HEK293T (cell line): ENCODE measurements around the gene NHLH1.
"Not testable (repeated sequence)": the region's sequence is repeated elsewhere in the genome, so short reads cannot be mapped to it uniquely, and the experiment has no call there.

Experiments
- CTCF ChIA-PET: fragments of 350-600 bp; formaldehyde crosslinking; extraction: SDS; loops from one replicate; lab custom pipeline; 2021; ENCODE audit warnings: antibody characterized with exemption, inconsistent platforms; lab: Yijun Ruan, JAX
- POLR2A ChIA-PET: fragments of 350-600 bp; formaldehyde crosslinking; extraction: SDS; loops from one replicate; lab custom pipeline; 2020; ENCODE audit warnings: antibody characterized with exemption, inconsistent platforms; lab: Yijun Ruan, JAX
- DNase-seq: peaks from one replicate; pipeline ENCODE4 v3.0.0; 2012; ENCODE audit warnings: mixed read lengths; ENCODE audit errors: extremely low spot score
- ARNT ChIP-seq: fragments of 450-650 bp; IDR thresholded peaks from 2 replicates; pipeline ENCODE4 v1.6.1; 2017; ENCODE audit warnings: mild to moderate bottlenecking
- BHLHE40 ChIP-seq: fragments of 450-650 bp; IDR thresholded peaks from 2 replicates; pipeline ENCODE4 v1.6.1; 2016; ENCODE audit warnings: mild to moderate bottlenecking, moderate library complexity, borderline replicate concordance
- CTBP1 ChIP-seq: fragments of 450-650 bp; IDR thresholded peaks from 2 replicates; pipeline ENCODE4 v1.6.1; 2016; ENCODE audit warnings: borderline replicate concordance
- ELF4 ChIP-seq: fragments of 450-650 bp; IDR thresholded peaks from 2 replicates; pipeline ENCODE4 v1.6.1; 2017; ENCODE audit warnings: antibody characterized with exemption
- FOXA1 ChIP-seq: fragments of 450-650 bp; IDR thresholded peaks from 2 replicates; pipeline ENCODE4 v1.6.1; 2016; ENCODE audit warnings: mild to moderate bottlenecking
- FOXK2 ChIP-seq: fragments of 450-650 bp; IDR thresholded peaks from 2 replicates; pipeline ENCODE4 v1.6.1; 2016; ENCODE audit warnings: mild to moderate bottlenecking
- FOXM1 ChIP-seq: fragments of 450-650 bp; IDR thresholded peaks from 2 replicates; pipeline ENCODE4 v1.6.1; 2017; ENCODE audit warnings: mild to moderate bottlenecking, borderline replicate concordance
- HDGF ChIP-seq: fragments of 450-650 bp; IDR thresholded peaks from 2 replicates; pipeline ENCODE4 v1.6.1; 2017; ENCODE audit warnings: antibody characterized with exemption, borderline replicate concordance
- L3MBTL2 ChIP-seq: fragments of 450-650 bp; conservative IDR thresholded peaks from 2 replicates; pipeline ENCODE4 v1.6.1; 2016; ENCODE audit warnings: mild to moderate bottlenecking
- LEF1 ChIP-seq: fragments of 450-650 bp; IDR thresholded peaks from 2 replicates; pipeline ENCODE4 v1.6.1; 2017; ENCODE audit warnings: mild to moderate bottlenecking, borderline replicate concordance
- NFRKB ChIP-seq: fragments of 450-650 bp; IDR thresholded peaks from 2 replicates; pipeline ENCODE4 v1.6.1; 2016; ENCODE audit warnings: mild to moderate bottlenecking, moderate library complexity
- SP1 ChIP-seq: fragments of 450-650 bp; IDR thresholded peaks from 2 replicates; pipeline ENCODE4 v1.6.1; 2017
- SUZ12 ChIP-seq: fragments of 450-650 bp; IDR thresholded peaks from 2 replicates; pipeline ENCODE4 v1.6.1; 2016; ENCODE audit warnings: mild to moderate bottlenecking
- TARDBP ChIP-seq: fragments of 450-650 bp; IDR thresholded peaks from 2 replicates; pipeline ENCODE4 v1.6.1; 2016
- ZNF384 ChIP-seq: fragments of 450-650 bp; IDR thresholded peaks from 2 replicates; pipeline ENCODE4 v1.6.1; 2016
- TF ChIP-seq, protein P1 (sequence below): fragments of 450-650 bp; IDR thresholded peaks from 2 replicates; pipeline ENCODE4 v1.6.1; 2016

Gene NHLH1

DNA sequence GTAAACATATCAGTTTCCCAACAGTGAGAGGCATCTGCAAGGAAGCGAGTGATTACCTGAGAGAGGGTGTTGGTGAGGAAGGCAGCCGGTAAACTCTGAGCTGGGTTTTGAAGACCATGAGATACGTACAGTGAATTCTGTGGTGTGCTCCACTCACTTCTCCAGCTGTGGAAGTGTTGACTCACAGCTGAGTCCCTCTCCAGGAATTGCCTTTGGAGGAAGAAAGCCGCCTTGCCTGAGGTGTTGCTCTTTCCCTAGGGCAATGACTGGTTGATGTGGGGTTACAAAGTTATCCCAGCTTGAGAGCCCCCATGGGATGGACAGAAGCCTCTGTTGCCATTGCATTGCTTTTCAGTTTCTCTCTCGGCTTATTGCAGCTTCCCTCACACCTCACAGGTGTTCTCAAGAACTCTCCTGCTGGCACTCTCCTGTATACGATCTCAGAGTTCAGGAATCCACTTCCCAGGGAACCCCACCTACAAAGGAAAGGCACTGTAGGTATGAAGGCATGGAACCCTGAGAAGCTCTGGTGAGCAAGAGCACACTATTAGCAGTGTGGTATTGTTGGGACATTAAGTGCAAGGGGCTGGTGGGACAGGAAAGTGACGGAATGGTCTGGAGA lies 10.8 kb downstream of the NHLH1 start:
- CTCF ChIA-PET = interaction anchor here (1.0 to 5.9 kb wide), 6 partner anchors 9 to 269 kb away, joined by 3 to 45 read pairs (median 13); no protein-coding TSS in a partner anchor
- TF ChIP-seq HDGF (no peak), FOXA1 (no peak), NFRKB (no peak), SP1 (no peak), ARNT (no peak), BHLHE40 (no peak), CTBP1 (no peak), ELF4 (no peak), FOXK2 (no peak), TARDBP (no peak), ZNF384 (no peak), FOXM1 (no peak), L3MBTL2 (no peak)
- TF ChIP-seq, protein P1, sequence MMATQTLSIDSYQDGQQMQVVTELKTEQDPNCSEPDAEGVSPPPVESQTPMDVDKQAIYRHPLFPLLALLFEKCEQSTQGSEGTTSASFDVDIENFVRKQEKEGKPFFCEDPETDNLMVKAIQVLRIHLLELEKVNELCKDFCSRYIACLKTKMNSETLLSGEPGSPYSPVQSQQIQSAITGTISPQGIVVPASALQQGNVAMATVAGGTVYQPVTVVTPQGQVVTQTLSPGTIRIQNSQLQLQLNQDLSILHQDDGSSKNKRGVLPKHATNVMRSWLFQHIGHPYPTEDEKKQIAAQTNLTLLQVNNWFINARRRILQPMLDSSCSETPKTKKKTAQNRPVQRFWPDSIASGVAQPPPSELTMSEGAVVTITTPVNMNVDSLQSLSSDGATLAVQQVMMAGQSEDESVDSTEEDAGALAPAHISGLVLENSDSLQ = no peak
- no peak for DNase-seq
- POLR2A ChIA-PET = interaction anchor here (1.1 kb wide), 1 partner anchor 16 kb away, joined by 3 read pairs; no protein-coding TSS in a partner anchor

DNA sequence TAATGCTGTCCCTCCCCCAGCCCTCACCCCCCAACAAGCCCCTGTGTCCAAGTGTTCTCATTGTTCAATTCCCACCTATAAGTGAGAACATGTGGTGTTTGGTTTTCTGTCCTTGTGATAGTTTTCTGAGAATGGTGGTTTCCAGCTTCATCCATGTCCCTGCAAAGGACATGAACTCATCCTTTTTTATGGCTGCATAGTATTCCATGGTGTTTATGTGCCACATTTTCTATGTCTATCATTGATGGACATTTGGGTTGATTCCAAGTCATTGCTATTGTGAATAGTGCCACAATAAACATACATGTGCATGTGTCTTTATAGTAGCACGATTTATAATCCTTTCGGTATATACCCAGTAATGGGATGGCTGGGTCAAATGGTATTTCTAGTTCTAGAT lies 17.9 kb downstream of the NHLH1 start:
- DNase-seq, CTCF ChIA-PET, POLR2A ChIA-PET: not testable (repeated sequence)

DNA sequence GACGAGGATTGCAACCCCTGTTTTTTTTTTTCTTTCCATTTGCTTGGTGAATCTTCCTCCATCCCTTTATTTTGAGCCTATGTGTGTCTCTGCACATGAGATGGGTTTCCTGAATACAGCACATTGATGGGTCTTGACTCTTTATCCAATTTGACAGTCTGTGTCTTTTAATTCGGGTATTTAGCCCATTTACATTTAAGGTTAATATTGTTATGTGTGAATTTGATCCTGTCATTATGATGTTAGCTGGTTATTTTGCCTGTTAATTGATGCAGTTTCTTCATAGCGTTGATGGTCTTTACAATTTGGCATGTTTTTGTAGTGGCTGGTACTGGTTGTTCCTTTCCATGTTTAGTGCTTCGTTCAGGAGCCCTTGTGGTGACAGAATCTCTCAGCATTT lies 21.5 kb downstream of the NHLH1 start:
- DNase-seq, POLR2A ChIA-PET, CTCF ChIA-PET: not testable (repeated sequence)

DNA sequence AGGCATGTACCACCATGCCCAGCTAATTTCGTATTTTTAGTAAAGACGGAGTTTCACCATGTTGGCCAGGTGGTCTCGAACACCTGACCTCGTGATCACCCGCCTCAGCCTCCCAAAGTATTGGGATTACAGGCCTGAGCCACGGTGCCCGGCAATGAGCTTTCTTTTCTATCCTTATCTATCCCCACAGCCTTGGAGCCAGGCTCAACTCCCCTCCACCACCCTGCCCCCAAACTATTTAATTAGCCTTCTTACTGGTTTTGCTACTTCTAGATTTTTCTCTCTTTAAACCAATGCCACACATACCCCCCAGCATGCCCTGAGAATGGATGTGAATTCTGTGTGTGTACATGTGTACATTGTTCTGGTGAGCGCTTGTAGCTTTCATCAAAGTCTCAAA lies 27.8 kb downstream of the NHLH1 start:
- POLR2A ChIA-PET = no interaction called here
- TF ChIP-seq, protein P1 = no peak
- CTCF ChIA-PET = interaction anchor here (0.7 kb wide), 1 partner anchor 292 kb away, joined by 5 read pairs; no protein-coding TSS in a partner anchor

DNA sequence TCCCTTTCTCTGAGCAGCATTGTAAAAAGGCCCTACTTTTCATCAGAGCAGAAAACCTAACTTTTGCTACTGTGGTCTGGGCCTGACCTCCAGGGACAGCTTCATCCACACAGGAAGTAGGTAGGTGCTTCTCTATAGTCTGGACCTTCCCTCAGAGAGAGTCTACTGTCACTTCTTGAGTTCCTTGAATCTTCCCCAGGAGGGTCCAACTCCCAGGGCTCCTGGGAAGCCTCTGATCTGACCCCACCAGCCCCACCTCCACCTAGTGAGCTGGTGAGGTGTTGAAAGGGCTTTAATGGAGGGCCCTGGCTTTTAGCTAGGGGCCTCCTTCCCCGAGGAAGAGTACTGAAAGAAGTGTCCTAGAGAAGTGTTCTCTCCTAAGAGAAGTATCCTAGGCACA lies 30.8 kb downstream of the NHLH1 start:
- TF ChIP-seq LEF1 = no peak
- no peak for TF ChIP-seq L3MBTL2
- no peak for TF ChIP-seq TARDBP
- TF ChIP-seq, protein P1 = no peak
- TF ChIP-seq ELF4 = no peak
- no peak for TF ChIP-seq HDGF
- no peak for TF ChIP-seq ARNT
- no peak for TF ChIP-seq ZNF384
- TF ChIP-seq FOXM1 = no peak
- TF ChIP-seq NFRKB = no peak
- no peak for TF ChIP-seq CTBP1
- TF ChIP-seq SUZ12 = no peak
- TF ChIP-seq SP1 = no peak
- TF ChIP-seq FOXA1 = no peak
- POLR2A ChIA-PET = no interaction called here
- CTCF ChIA-PET = no interaction called here
- no peak for DNase-seq

More for the DNA sequence above, 27.8 kb downstream of the NHLH1 start:
- DNase-seq = no peak

DNA sequence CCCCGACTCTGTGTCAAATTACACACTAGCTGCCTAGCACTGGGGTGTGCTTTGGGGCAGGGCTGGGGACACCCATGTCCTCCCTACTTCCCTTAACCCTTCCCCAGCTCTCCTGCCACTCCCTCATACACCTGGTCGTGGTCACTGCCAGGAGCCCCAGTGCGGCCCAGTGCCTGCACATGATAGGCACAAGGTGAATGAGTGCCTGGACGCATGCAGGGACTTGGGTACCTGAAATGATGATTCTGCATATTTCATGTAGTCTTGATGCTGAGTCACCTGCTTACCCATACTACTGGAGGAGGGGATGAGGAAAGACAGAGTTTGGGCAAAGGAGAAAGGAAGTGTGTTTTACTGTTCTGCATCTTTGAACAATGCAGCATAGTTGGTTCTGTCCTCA lies 32.0 kb downstream of the NHLH1 start:
- DNase-seq = no peak
- ChIA-PET POLR2A (interaction anchor here (0.7 kb wide), 1 partner anchor 8 kb away, joined by 3 read pairs; no protein-coding TSS in a partner anchor), CTCF (interaction anchor here (1.0 kb wide), 1 partner anchor 22 kb away, joined by 3 read pairs; no protein-coding TSS in a partner anchor)
- TF ChIP-seq TARDBP (no peak), FOXA1 (no peak), SUZ12 (no peak), NFRKB (no peak), FOXM1 (no peak), LEF1 (no peak), ZNF384 (no peak), ELF4 (no peak), ARNT (no peak), FOXK2 (no peak), CTBP1 (no peak), HDGF (no peak), BHLHE40 (no peak), SP1 (no peak), L3MBTL2 (no peak)
- TF ChIP-seq, protein P1 = no peak
